Spleen (tissue), 11 donors: ENCODE measurements around the gene SERINC3. TPM values are rescaled to one million over a fixed set of nuclear protein-coding genes. Genes with fewer than 3 reads are reported as not detected.

Experiments
- DNase-seq: peaks from one replicate; pipeline ENCODE4 v3.0.0-alpha.2; 2020
- H3K27ac ChIP-seq, 8 donors: fragments of 200-600 bp; sonication (generic) in 7 of 8; 1 replicate in 4 of 8; 2 replicates in 4 of 8; pipeline versions ENCODE4 v1.5.0 to v1.8.0; 2016 to 2021; ENCODE audit warnings: inconsistent platforms in 4 of 8, mild to moderate bottlenecking in 4 of 8, moderate library complexity in 1 of 8
- H3K27me3 ChIP-seq, 7 donors: fragments of 200-600 bp; sonication (generic) in 6 of 7; replicated peaks in 1 of 7; 1 replicate in 4 of 7; 2 replicates in 3 of 7; pipeline versions ENCODE4 v1.5.0 to v1.8.0; 2016 to 2021; ENCODE audit warnings: inconsistent platforms in 3 of 7, mild to moderate bottlenecking in 1 of 7
- H3K36me3 ChIP-seq, 6 donors: fragments of 200-600 bp; sonication (generic) in 5 of 6; 1 replicate in 4 of 6; 2 replicates in 2 of 6; pipeline versions ENCODE4 v1.5.0 to v1.8.0; 2016 to 2021; ENCODE audit warnings: inconsistent platforms in 2 of 6
- H3K4me1 ChIP-seq, 6 donors: fragments of 200-600 bp; sonication (generic) in 5 of 6; 1 replicate in 3 of 6; 2 replicates in 3 of 6; pipeline versions ENCODE4 v1.5.0 to v1.8.0; 2016 to 2021; ENCODE audit warnings: inconsistent platforms in 3 of 6
- H3K4me3 ChIP-seq, 8 donors: fragments of 200-600 bp; sonication (generic) in 7 of 8; 1 replicate in 4 of 8; 2 replicates in 4 of 8; pipeline versions ENCODE4 v1.5.0 to v1.8.0; 2016 to 2021; ENCODE audit warnings: inconsistent platforms in 4 of 8, mild to moderate bottlenecking in 4 of 8, moderate library complexity in 2 of 8
- H3K9me3 ChIP-seq, 8 donors: fragments of 200-600 bp; sonication (generic) in 7 of 8; 1 replicate in 4 of 8; 2 replicates in 4 of 8; pipeline versions ENCODE4 v1.5.0 to v1.8.0; 2016 to 2021; ENCODE audit warnings: inconsistent platforms in 4 of 8
- CTCF ChIP-seq, 11 experiments: fragments of 200-600 bp in 7 of 11; fragments of 450-650 bp in 4 of 11; sonication (generic) in 4 of 11; IDR thresholded peaks in 8 of 11; conservative IDR thresholded peaks in 3 of 11; 1 replicate in 7 of 11; 2 replicates in 4 of 11; pipeline versions ENCODE4 v1.4.0 to v1.8.0; 2016 to 2021; ENCODE audit warnings: antibody characterized with exemption in 11 of 11, inconsistent platforms in 4 of 11, mild to moderate bottlenecking in 1 of 11
- POLR2A ChIP-seq, 3 donors: fragments of 450-650 bp; IDR thresholded peaks; one replicate each; pipeline ENCODE4 v1.5.1; 2017; ENCODE audit warnings: antibody characterized with exemption in 3 of 3, mild to moderate bottlenecking in 1 of 3
- POLR2AphosphoS5 ChIP-seq, 3 donors: sonication (generic); formaldehyde crosslinking; IDR thresholded peaks; one replicate each; pipeline ENCODE4 v1.5.1; 2017; ENCODE audit warnings: antibody characterized with exemption in 3 of 3
- WGBS, 5 donors: extraction: QIAGEN DNeasy Blood & Tissue Kit in 3 of 5; methylation state at CpG; one replicate each; pipeline versions ENCODE4 v1.1.5 to v1.1.7; 2013 to 2018; 5-methylcytosine and 5-hydroxymethylcytosine counted together
- intact Hi-C: fragments of 100-400 bp; cut with DNase I; formaldehyde crosslinking; loops from one replicate; pipeline ENCODE4 v1.15.0; 2023; ENCODE audit warnings: low total_unique reads
- polyA plus RNA-seq, 3 donors: library from polyadenylated mRNA; stranded (reverse); fragments of 200-250 nt; gene quantifications; one replicate each; pipeline ENCODE4 v1.2.1, GENCODE V29; 2013
- total RNA-seq, 7 donors: library from RNA; depleted of rRNA in 3 of 7; stranded (reverse); fragments of >200 nt in 3 of 7; fragmentation: NEBNext Ultra II Directional in 4 of 7; extraction: Animal tissue kit (Norgen Biotek cat#: 25700) in 4 of 7; gene quantifications; one replicate each; pipeline versions ENCODE4 v1.1.0 to v1.2.1, GENCODE V29; 2016 to 2021
- donor health status: healthy with polysubstance abuse.
- donor health status: DM: no; HTN: no; CAD: no; lungs with moderate emphysema.
- donor health status: DM: no; HTN: no; CAD: no.
- donor health status: Bipolar disorder and iron deficiency.
- donor health status: healthy.
- donor health status: DM: no; HTN: no; CAD: no.
- donor health status: DM: yes; HTN: yes; CAD: no.

SERINC3 gene
- total and polyA plus RNA-seq, 10 donors = 14.5 to 117 (median 85.5) TPM

- Histone ChIP-seq H3K27me3 (no peaks in the 10 kb centered on the region), H3K36me3 (no peaks in the 10 kb centered on the region), H3K4me3 (no peak overlapping the region), H3K27ac (no peak overlapping the region), H3K9me3 (no peaks in the 10 kb centered on the region), H3K4me1 (peaks cover 0 to 26% (median 15%) of the 10 kb centered on the region in 6 donors)
- intact Hi-C loops = loop anchor here (10.0 kb wide), 1 partner anchor 86 kb away; no protein-coding TSS in a partner anchor
- 84 to 96% (median 85%) methylated on average over 6 of the region's 6 CpGs for WGBS, 5 donors
- TF ChIP-seq POLR2A (IDR thresholded peaks at IDR 0.05) (no peak), POLR2AphosphoS5 (IDR thresholded peaks at IDR 0.05) (no peak), CTCF (IDR thresholded peaks at IDR 0.05 in 8 of 11, conservative IDR thresholded peaks at IDR 0.05 in 3 of 11) (no peak)
- DNase-seq = no peak
Measured at GRCh38 chr20:44528309-44528708, 6.4 kb upstream of the SERINC3 start.

GRCh38 chr20:44527716-44528199 is 5.9 kb upstream of the SERINC3 start:
- H3K36me3 ChIP-seq = no peaks in the 10 kb centered on the region
- no peaks in the 10 kb centered on the region for H3K9me3 ChIP-seq
- peaks cover 0 to 20% (median 12%) of the 10 kb centered on the region in 6 donors for H3K4me1 ChIP-seq
- intact Hi-C loops = loop anchor here (10.0 kb wide), 1 partner anchor 87 kb away; no protein-coding TSS in a partner anchor
- TF ChIP-seq POLR2AphosphoS5 (IDR thresholded peaks at IDR 0.05) = no peak
- TF ChIP-seq CTCF (IDR thresholded peaks at IDR 0.05 in 8 of 11, conservative IDR thresholded peaks at IDR 0.05 in 3 of 11) = no peak
- no peak for TF ChIP-seq POLR2A (IDR thresholded peaks at IDR 0.05)
- no peak for DNase-seq
- no peak overlapping the region for H3K4me3 ChIP-seq
- H3K27ac ChIP-seq = no peak overlapping the region
- WGBS, 5 donors = 79 to 93% (median 81%) methylated on average over 4 of the region's 4 CpGs
- H3K27me3 ChIP-seq = no peaks in the 10 kb centered on the region

GRCh38 chr20:44526129-44526528 is 4.3 kb upstream of the SERINC3 start:
- WGBS, 5 donors = 73 to 83% (median 78%) methylated on average over 6 of the region's 6 CpGs
- DNase-seq = no peak
- Histone ChIP-seq H3K9me3 (no peaks in the 10 kb centered on the region), H3K27me3 (no peaks in the 10 kb centered on the region), H3K36me3 (no peaks in the 10 kb centered on the region), H3K4me3 (no peak overlapping the region), H3K27ac (no peak overlapping the region), H3K4me1 (peaks cover 2 to 17% (median 11%) of the 10 kb centered on the region in 6 donors)
- TF ChIP-seq POLR2A (IDR thresholded peaks at IDR 0.05) = no peak
- no peak for TF ChIP-seq POLR2AphosphoS5 (IDR thresholded peaks at IDR 0.05)
- no peak for TF ChIP-seq CTCF (IDR thresholded peaks at IDR 0.05 in 8 of 11, conservative IDR thresholded peaks at IDR 0.05 in 3 of 11)
- intact Hi-C loops = loop anchor here (10.0 kb wide), 1 partner anchor 89 kb away; no protein-coding TSS in a partner anchor

- Histone ChIP-seq H3K4me1 (peaks cover 19 to 36% (median 32%) of the 10 kb centered on the region in 6 donors), H3K27ac (no peak overlapping the region), H3K4me3 (no peak overlapping the region), H3K9me3 (no peaks in the 10 kb centered on the region), H3K27me3 (no peaks in the 10 kb centered on the region), H3K36me3 (peaks cover 0 to 13% (median 0%) of the 10 kb centered on the region in 6 donors)
- intact Hi-C loops = loop anchor here (10.0 kb wide), 1 partner anchor 91 kb away; no protein-coding TSS in a partner anchor
- DNase-seq = no peak
- TF ChIP-seq POLR2A (IDR thresholded peaks at IDR 0.05) (no peak), POLR2AphosphoS5 (IDR thresholded peaks at IDR 0.05) (no peak), CTCF (IDR thresholded peaks at IDR 0.05 in 8 of 11, conservative IDR thresholded peaks at IDR 0.05 in 3 of 11) (no peak)
- 49 to 73% (median 64%) methylated on average over 4 of the region's 4 CpGs for WGBS, 5 donors
Measured at GRCh38 chr20:44523746-44524145, 1.9 kb upstream of the SERINC3 start.
